Kidney (tissue), 14 donors: Measurements from ENCODE around the gene KIF11. TPM values are rescaled to one million over a fixed set of nuclear protein-coding genes. Genes with fewer than 3 reads are reported as not detected.
"Not testable (repeated sequence)": the region's sequence is repeated elsewhere in the genome, so short reads cannot be mapped to it uniquely, and the experiment has no call there.

ENCODE experiments used
- DNase-seq, 5 donors: peaks; one replicate each; pipeline ENCODE4 v3.0.0-alpha.2; 2013 to 2020
- FAIRE-seq: peaks from 2 replicates; lab custom pipeline; 2012; peaks lifted over from hg19 to GRCh38; lab: Jason Lieb, UNC
- H3K27ac ChIP-seq, 2 donors: one replicate each; pipeline ENCODE4 v1.7.0; 2013; ENCODE audit warnings: low read depth in 2 of 2, low read length in 2 of 2, inconsistent platforms in 1 of 2
- H3K27me3 ChIP-seq: one replicate; pipeline ENCODE4 v1.7.1; 2013; ENCODE audit warnings: low read length, inconsistent platforms; ENCODE audit not compliant: control insufficient read depth, insufficient read depth
- H3K36me3 ChIP-seq, 3 donors: one replicate each; pipeline versions ENCODE4 v1.7.0 to v1.7.1; 2013; ENCODE audit warnings: low read length in 3 of 3, control low read depth in 1 of 3, inconsistent platforms in 1 of 3; ENCODE audit not compliant: insufficient read depth in 3 of 3, control insufficient read depth in 2 of 3
- H3K4me1 ChIP-seq, 3 donors: one replicate each; pipeline versions ENCODE4 v1.7.0 to v1.7.1; 2013; ENCODE audit warnings: low read length in 3 of 3, inconsistent platforms in 1 of 3, low read depth in 1 of 3; ENCODE audit not compliant: control insufficient read depth in 2 of 3, insufficient read depth in 2 of 3
- H3K4me3 ChIP-seq, 3 donors: one replicate each; pipeline versions ENCODE4 v1.7.0 to v1.8.1; 2013; ENCODE audit warnings: low read length in 3 of 3, control low read depth in 1 of 3, inconsistent platforms in 1 of 3
- H3K9ac ChIP-seq, 3 donors: one replicate each; pipeline versions ENCODE4 v1.7.0 to v1.7.1; 2013; ENCODE audit warnings: low read length in 3 of 3, control low read depth in 1 of 3, inconsistent platforms in 1 of 3
- H3K9me3 ChIP-seq, 3 donors: one replicate each; pipeline versions ENCODE4 v1.7.0 to v1.7.1; 2013; ENCODE audit warnings: low read length in 3 of 3, control low read depth in 1 of 3, inconsistent platforms in 1 of 3; ENCODE audit not compliant: control insufficient read depth in 2 of 3, insufficient read depth in 1 of 3
- CTCF ChIP-seq: IDR thresholded peaks from 3 replicates; pipeline ENCODE4 v1.5.1; 2012; ENCODE audit warnings: mild to moderate bottlenecking, moderate library complexity, borderline replicate concordance; ENCODE audit not compliant: insufficient read depth; ENCODE audit errors: extremely low read depth
- intact Hi-C: fragments of 100-400 bp; cut with DNase I; formaldehyde crosslinking; loops from one replicate; pipeline ENCODE4 v1.11.1; 2022
- polyA plus RNA-seq: library from polyadenylated mRNA; stranded (reverse); fragments of 350-450 nt; fragmentation: Illumina TruSeq; extraction: RNeasy Lipid Tissue Mini Kit (QIAGEN cat#74804); gene quantifications from one replicate; pipeline ENCODE4 v1.2.3, GENCODE V29; 2014; ENCODE audit warnings: low read depth, low replicate concordance; ENCODE audit not compliant: insufficient read depth
- total RNA-seq: library from RNA; stranded (reverse); fragmentation: NEBNext Ultra II Directional; extraction: Animal tissue kit (Norgen Biotek cat#: 25700); gene quantifications from one replicate; pipeline ENCODE4 v1.2.1, GENCODE V29; 2021
- donor health status: control.
- donor health status: control.
- donor health status: control.
- donor health status: control.
- donor health status: control.
- donor health status: DM: yes; HTN: yes; CAD: no.
- donor health status: Normal renal cell carcinoma (clear cell type).

The KIF11 gene
- total and polyA plus RNA-seq, 2 donors from 2014 or later, result 0.39 to 1.6 TPM

- intact Hi-C loops, result no loop called here
- Histone ChIP-seq H3K4me1 (peaks cover 5 to 14% (median 5%) of the 10 kb centered on the region in 3 donors), H3K9me3 (no peaks in the 10 kb centered on the region), H3K27ac (no peak overlapping the region), H3K27me3 (no peaks in the 10 kb centered on the region), H3K4me3 (no peak overlapping the region), H3K9ac (no peak overlapping the region), H3K36me3 (no peaks in the 10 kb centered on the region)
- FAIRE-seq, result no peak
- no peak for DNase-seq
- TF ChIP-seq CTCF, result no peak
Observed at GRCh38 chr10:92575961-92576360, 17.0 kb upstream of the KIF11 start.

- intact Hi-C loops, H3K4me3 ChIP-seq, H3K36me3 ChIP-seq, H3K4me1 ChIP-seq, H3K27me3 ChIP-seq, H3K9ac ChIP-seq, DNase-seq, FAIRE-seq, H3K9me3 ChIP-seq, H3K27ac ChIP-seq: not testable (repeated sequence)
Observed at GRCh38 chr10:92582347-92582746, 10.6 kb upstream of the KIF11 start.

GRCh38 chr10:92590623-92591549 lies 2.0 kb upstream of the KIF11 start:
- Histone ChIP-seq H3K4me3 (peak overlapping the region; percentile 66 to 79 (median 69)), H3K27ac (peak overlapping the region; percentile 75 to 93), H3K27me3 (no peaks in the 10 kb centered on the region), H3K36me3 (no peaks in the 10 kb centered on the region), H3K4me1 (peaks cover 3 to 6% (median 6%) of the 10 kb centered on the region in 3 donors), H3K9ac (peak overlapping the region; percentile 4 to 51 (median 14)), H3K9me3 (no peaks in the 10 kb centered on the region)
- no peak for TF ChIP-seq CTCF
- intact Hi-C loops, result no loop called here
- peak in 4 of 5 donors; percentile 44 to 75 (median 58) for DNase-seq
- no peak for FAIRE-seq

GRCh38 chr10:92591550-92592022 lies 1.3 kb upstream of the KIF11 start:
- FAIRE-seq (no peak), DNase-seq (peak; percentile 87 to 97 (median 95))
- intact Hi-C loops, result no loop called here
- no peaks in the 10 kb centered on the region for H3K36me3 ChIP-seq
- H3K27me3 ChIP-seq, result no peaks in the 10 kb centered on the region
- H3K9ac ChIP-seq, result peak overlapping the region; percentile 4 to 65 (median 14)
- no peak for TF ChIP-seq CTCF
- H3K4me3 ChIP-seq, result peak overlapping the region; percentile 66 to 79 (median 69)
- H3K9me3 ChIP-seq, result no peaks in the 10 kb centered on the region
- peak overlapping the region; percentile 75 to 93 for H3K27ac ChIP-seq
- peaks cover 3 to 6% (median 6%) of the 10 kb centered on the region in 3 donors for H3K4me1 ChIP-seq
